SU-DHL-6 (cell line): Measurements from ENCODE around the gene RPLP2.

Experiments used
- CTCF ChIP-seq: fragments of 200-600 bp; sonication (generic); IDR thresholded peaks from one replicate; pipeline ENCODE4 v1.5.1; 2017; ENCODE audit warnings: antibody characterized with exemption, mild to moderate bottlenecking, low read length, moderate library complexity; ENCODE audit not compliant: insufficient read depth, poor library complexity, severe bottlenecking
- EZH2phosphoT487 ChIP-seq: fragments of 200-600 bp; sonication (generic), shearing (Covaris generic); conservative IDR thresholded peaks from 2 replicates; pipeline ENCODE4 v1.6.1; 2018; ENCODE audit warnings: mild to moderate bottlenecking, antibody characterized with exemption, low read length, moderate library complexity, mixed read lengths

- TF ChIP-seq CTCF (no peak), EZH2phosphoT487 (no peak)
These were observed 28.9 kb downstream of the RPLP2 start for GRCh38 chr11:838441-839279.
